ENCODE results near the gene NELL1. TPM values are rescaled to one million over a fixed set of nuclear protein-coding genes. Genes with fewer than 3 reads are reported as not detected.

Gene NELL1
- total and polyA plus RNA-seq, 2 donors (not counting 1 experiment from before 2014, with no cell fraction given), result not detected

DNA sequence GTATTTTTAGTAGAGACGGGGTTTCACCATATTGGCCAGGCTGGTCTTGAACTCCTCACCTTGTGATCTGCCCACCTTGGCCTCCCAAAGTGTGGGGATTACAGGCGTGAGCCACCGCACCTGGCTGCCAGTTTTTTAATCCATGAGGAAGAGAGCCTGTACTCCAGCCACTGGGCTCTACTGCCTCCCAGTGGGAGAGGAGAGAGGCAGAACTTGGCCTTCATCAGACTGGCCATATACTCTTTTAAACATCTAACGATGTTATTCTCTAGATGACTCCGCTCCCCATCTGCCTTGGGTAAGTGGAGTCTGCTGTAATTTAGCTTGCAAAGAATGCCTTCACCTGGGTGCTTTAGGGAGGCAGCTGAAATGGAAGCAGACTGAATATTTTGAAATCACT is 35.3 kb upstream of the NELL1 start:
- no peak overlapping the region for H2AFZ ChIP-seq (ENCODE audit: low read length)
- H3K27ac ChIP-seq (ENCODE audit: insufficient read depth, low read length), result no peak overlapping the region
- no peaks in the 10 kb centered on the region for H4K20me1 ChIP-seq (ENCODE audit: control insufficient read depth, extremely low read depth, insufficient read depth, low read length)
- H3K4me2 ChIP-seq (ENCODE audit: extremely low read depth, insufficient read depth, low read length), result no peak overlapping the region
- H3K79me2 ChIP-seq (ENCODE audit: control insufficient read depth, insufficient read depth, low read length), result no peaks in the 10 kb centered on the region
- no peaks in the 10 kb centered on the region for H3K36me3 ChIP-seq (ENCODE audit: control insufficient read depth, insufficient read depth, low read length)
- no peak for DNase-seq (ENCODE audit: low read depth in 2 of 2)
- H3K4me1 ChIP-seq (ENCODE audit: control insufficient read depth, extremely low read depth, insufficient read depth, low read length), result no peaks in the 10 kb centered on the region
- no peak overlapping the region for H3K4me3 ChIP-seq (replicated peaks in 1 of 4; ENCODE audit: control extremely low read depth in 1 of 4, insufficient read depth in 1 of 4, low read depth in 3 of 4, low read length in 4 of 4)
- no peak overlapping the region for H3K9ac ChIP-seq (ENCODE audit: insufficient read depth, low read length)
- TF ChIP-seq, protein P1, sequence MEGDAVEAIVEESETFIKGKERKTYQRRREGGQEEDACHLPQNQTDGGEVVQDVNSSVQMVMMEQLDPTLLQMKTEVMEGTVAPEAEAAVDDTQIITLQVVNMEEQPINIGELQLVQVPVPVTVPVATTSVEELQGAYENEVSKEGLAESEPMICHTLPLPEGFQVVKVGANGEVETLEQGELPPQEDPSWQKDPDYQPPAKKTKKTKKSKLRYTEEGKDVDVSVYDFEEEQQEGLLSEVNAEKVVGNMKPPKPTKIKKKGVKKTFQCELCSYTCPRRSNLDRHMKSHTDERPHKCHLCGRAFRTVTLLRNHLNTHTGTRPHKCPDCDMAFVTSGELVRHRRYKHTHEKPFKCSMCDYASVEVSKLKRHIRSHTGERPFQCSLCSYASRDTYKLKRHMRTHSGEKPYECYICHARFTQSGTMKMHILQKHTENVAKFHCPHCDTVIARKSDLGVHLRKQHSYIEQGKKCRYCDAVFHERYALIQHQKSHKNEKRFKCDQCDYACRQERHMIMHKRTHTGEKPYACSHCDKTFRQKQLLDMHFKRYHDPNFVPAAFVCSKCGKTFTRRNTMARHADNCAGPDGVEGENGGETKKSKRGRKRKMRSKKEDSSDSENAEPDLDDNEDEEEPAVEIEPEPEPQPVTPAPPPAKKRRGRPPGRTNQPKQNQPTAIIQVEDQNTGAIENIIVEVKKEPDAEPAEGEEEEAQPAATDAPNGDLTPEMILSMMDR (conservative IDR thresholded peaks at IDR 0.05 in 1 of 2, IDR thresholded peaks at IDR 0.05 in 1 of 2; ENCODE audit: low read depth in 1 of 2, low read length in 2 of 2), result no peak
- no peak for TF ChIP-seq EZH2 (IDR thresholded peaks at IDR 0.05; ENCODE audit: low read length, missing control alignments)
- H3K9me3 ChIP-seq (ENCODE audit: control insufficient read depth, insufficient read depth, low read depth, low read length), result no peaks in the 10 kb centered on the region
- H3K27me3 ChIP-seq (ENCODE audit: control insufficient read depth, insufficient read depth, low read length), result no peaks in the 10 kb centered on the region

DNA sequence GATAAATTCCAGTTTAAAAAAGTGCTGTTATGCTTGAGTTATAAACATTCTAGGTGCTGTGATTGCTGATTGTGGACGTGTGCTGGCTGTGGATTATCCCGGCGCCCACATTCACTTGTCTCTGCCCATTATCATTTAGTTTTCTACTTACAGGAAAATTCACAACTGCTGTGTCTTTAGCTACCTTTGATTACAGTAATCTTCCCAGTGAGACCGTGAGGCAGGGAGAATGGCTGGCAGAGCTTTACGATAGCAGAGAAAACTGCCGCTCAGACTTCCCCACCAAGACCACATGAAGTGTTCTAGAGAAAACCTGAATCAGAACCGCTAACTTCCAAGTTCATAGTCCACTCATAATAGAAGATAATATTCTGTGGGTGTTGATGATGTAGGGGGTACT is 34.6 kb upstream of the NELL1 start:
- Histone ChIP-seq H3K4me3 (replicated peaks in 1 of 4; ENCODE audit: control extremely low read depth in 1 of 4, insufficient read depth in 1 of 4, low read depth in 3 of 4, low read length in 4 of 4) (no peak overlapping the region), H3K4me1 (ENCODE audit: control insufficient read depth, extremely low read depth, insufficient read depth, low read length) (no peaks in the 10 kb centered on the region), H3K27ac (ENCODE audit: insufficient read depth, low read length) (no peak overlapping the region), H2AFZ (ENCODE audit: low read length) (no peak overlapping the region), H3K36me3 (ENCODE audit: control insufficient read depth, insufficient read depth, low read length) (no peaks in the 10 kb centered on the region), H3K9ac (ENCODE audit: insufficient read depth, low read length) (no peak overlapping the region), H3K79me2 (ENCODE audit: control insufficient read depth, insufficient read depth, low read length) (no peaks in the 10 kb centered on the region), H3K27me3 (ENCODE audit: control insufficient read depth, insufficient read depth, low read length) (no peaks in the 10 kb centered on the region), H3K4me2 (ENCODE audit: extremely low read depth, insufficient read depth, low read length) (no peak overlapping the region), H4K20me1 (ENCODE audit: control insufficient read depth, extremely low read depth, insufficient read depth, low read length) (no peaks in the 10 kb centered on the region), H3K9me3 (ENCODE audit: control insufficient read depth, insufficient read depth, low read depth, low read length) (no peaks in the 10 kb centered on the region)
- TF ChIP-seq, protein P1 (conservative IDR thresholded peaks at IDR 0.05 in 1 of 2, IDR thresholded peaks at IDR 0.05 in 1 of 2; ENCODE audit: low read depth in 1 of 2, low read length in 2 of 2), result no peak
- TF ChIP-seq EZH2 (IDR thresholded peaks at IDR 0.05; ENCODE audit: low read length, missing control alignments), result no peak
- DNase-seq (ENCODE audit: low read depth in 2 of 2), result no peak

DNA sequence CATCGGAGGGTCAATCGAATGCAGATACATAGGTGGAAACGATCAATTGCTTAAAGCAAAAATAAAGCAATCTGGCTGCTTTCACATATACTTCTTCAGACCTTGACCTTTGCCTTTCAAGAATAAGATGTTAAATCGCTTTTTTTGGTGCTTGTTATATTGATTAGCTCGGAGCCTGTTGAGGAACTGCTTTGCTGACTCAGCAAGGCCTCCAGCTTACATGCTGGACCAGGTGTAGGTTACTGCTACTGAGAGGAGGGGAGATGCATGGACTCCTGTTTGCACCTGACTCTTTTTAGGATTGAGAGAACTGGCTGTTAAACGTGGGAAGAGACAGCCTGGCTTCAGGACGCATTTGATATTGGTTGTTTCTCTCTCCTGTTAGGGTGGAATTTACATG is 31.3 kb upstream of the NELL1 start:
- H3K27ac ChIP-seq (ENCODE audit: insufficient read depth, low read length), result no peak overlapping the region
- no peak for TF ChIP-seq EZH2 (IDR thresholded peaks at IDR 0.05; ENCODE audit: low read length, missing control alignments)
- TF ChIP-seq, protein P1 (conservative IDR thresholded peaks at IDR 0.05 in 1 of 2, IDR thresholded peaks at IDR 0.05 in 1 of 2; ENCODE audit: low read depth in 1 of 2, low read length in 2 of 2), result no peak
- no peaks in the 10 kb centered on the region for H3K27me3 ChIP-seq (ENCODE audit: control insufficient read depth, insufficient read depth, low read length)

More for the DNA sequence above, 31.3 kb upstream of the NELL1 start:
- H3K9ac ChIP-seq (ENCODE audit: insufficient read depth, low read length), result no peak overlapping the region
- DNase-seq (ENCODE audit: low read depth in 2 of 2), result no peak
- no peaks in the 10 kb centered on the region for H3K4me1 ChIP-seq (ENCODE audit: control insufficient read depth, extremely low read depth, insufficient read depth, low read length)
- H2AFZ ChIP-seq (ENCODE audit: low read length), result no peak overlapping the region
- no peaks in the 10 kb centered on the region for H4K20me1 ChIP-seq (ENCODE audit: control insufficient read depth, extremely low read depth, insufficient read depth, low read length)
- H3K4me2 ChIP-seq (ENCODE audit: extremely low read depth, insufficient read depth, low read length), result no peak overlapping the region
- no peaks in the 10 kb centered on the region for H3K36me3 ChIP-seq (ENCODE audit: control insufficient read depth, insufficient read depth, low read length)
- H3K4me3 ChIP-seq (replicated peaks in 1 of 4; ENCODE audit: control extremely low read depth in 1 of 4, insufficient read depth in 1 of 4, low read depth in 3 of 4, low read length in 4 of 4), result no peak overlapping the region
- no peaks in the 10 kb centered on the region for H3K79me2 ChIP-seq (ENCODE audit: control insufficient read depth, insufficient read depth, low read length)
- no peaks in the 10 kb centered on the region for H3K9me3 ChIP-seq (ENCODE audit: control insufficient read depth, insufficient read depth, low read depth, low read length)
